Cardiac fibroblast (primary cell): ENCODE results near the gene DGKD.
A peak's percentile ranks its signal among the peaks of the same experiment; 100 is the strongest.

Source experiments
- DNase-seq, 2 donors: peaks; one replicate each; pipeline versions ENCODE4 v3.0.0 to v3.0.0-alpha.2; 2010; ENCODE audit warnings: low read depth in 2 of 2
- H3K4me3 ChIP-seq, 2 donors: replicated peaks in 1 of 2; 1 replicate in 1 of 2; 2 replicates in 1 of 2; pipeline ENCODE4 v1.5.1; 2011; ENCODE audit warnings: low read depth in 2 of 2, low read length in 2 of 2, mild to moderate bottlenecking in 2 of 2, moderate library complexity in 1 of 2
- CTCF ChIP-seq: IDR thresholded peaks from one replicate; pipeline ENCODE4 v1.5.1; 2011; ENCODE audit warnings: low read depth, mild to moderate bottlenecking, low read length, inconsistent platforms

Gene DGKD

GRCh38 chr2:233489666-233490065, 135.4 kb downstream of the DGKD start:
- TF ChIP-seq CTCF: no peak
- H3K4me3 ChIP-seq: no peak overlapping the region
- DNase-seq: peak; percentile 50 to 59

- TF ChIP-seq CTCF: no peak
- DNase-seq: no peak
- no peak overlapping the region for H3K4me3 ChIP-seq
Measured at GRCh38 chr2:233490831-233491230, 136.5 kb downstream of the DGKD start.

- no peak for DNase-seq
- no peak for TF ChIP-seq CTCF
- H3K4me3 ChIP-seq: no peak overlapping the region
Measured at GRCh38 chr2:233491326-233491725, 137.0 kb downstream of the DGKD start.

- TF ChIP-seq CTCF: no peak
- H3K4me3 ChIP-seq: no peak overlapping the region
- no peak for DNase-seq
Measured at GRCh38 chr2:233492078-233492477, 137.8 kb downstream of the DGKD start.

GRCh38 chr2:233492751-233493150, 138.5 kb downstream of the DGKD start:
- DNase-seq: no peak
- no peak overlapping the region for H3K4me3 ChIP-seq
- no peak for TF ChIP-seq CTCF

- no peak overlapping the region for H3K4me3 ChIP-seq
- no peak for TF ChIP-seq CTCF
- DNase-seq: no peak
Measured at GRCh38 chr2:233495503-233496496, 141.5 kb downstream of the DGKD start.
